HEK293 (cell line): ENCODE results near the gene TMEM92.

Experiments used
- CTCF ChIA-PET: fragments of 350-600 bp; formaldehyde crosslinking; extraction: SDS; loops from one replicate; lab custom pipeline; 2021; ENCODE audit warnings: antibody characterized with exemption; lab: Yijun Ruan, JAX
- POLR2A ChIA-PET: fragments of 300-600 bp; formaldehyde crosslinking; extraction: SDS; loops from one replicate; lab custom pipeline; 2020; ENCODE audit warnings: antibody characterized with exemption, inconsistent platforms; lab: Yijun Ruan, JAX
- H3K27ac ChIP-seq: fragments of 200-500 bp; sonication (Bioruptor generic); 2 replicates; pipeline ENCODE4 v1.5.1; 2014; ENCODE audit warnings: low read depth, low read length, control low read depth, inconsistent platforms; ENCODE audit errors: extremely low read depth
- H3K36me3 ChIP-seq, 2 experiments: fragments of 200-500 bp in 1 of 2; sonication (Bioruptor generic) in 1 of 2; 1 replicate in 1 of 2; 2 replicates in 1 of 2; pipeline ENCODE4 v1.5.1; 2014 to 2017; ENCODE audit warnings: inconsistent platforms in 2 of 2, low read length in 2 of 2; ENCODE audit not compliant: control insufficient read depth in 2 of 2, insufficient read depth in 1 of 2
- H3K4me1 ChIP-seq: fragments of 200-500 bp; sonication (Bioruptor generic); 2 replicates; pipeline ENCODE4 v1.5.1; 2014; ENCODE audit warnings: mild to moderate bottlenecking, low read length, inconsistent platforms; ENCODE audit not compliant: control insufficient read depth, insufficient read depth
- H3K4me3 ChIP-seq: 2 replicates; pipeline ENCODE4 v1.5.1; 2011; ENCODE audit warnings: low read depth, mild to moderate bottlenecking, control low read depth, low read length, moderate library complexity
- H3K9me3 ChIP-seq: fragments of 200-500 bp; sonication (Bioruptor generic); 2 replicates; pipeline ENCODE4 v1.5.1; 2014; ENCODE audit warnings: low read depth, low read length, inconsistent platforms; ENCODE audit not compliant: control insufficient read depth, insufficient read depth
- BCL11A ChIP-seq: fragments of 450-650 bp; formaldehyde crosslinking; IDR thresholded peaks from 2 replicates; pipeline ENCODE4 v1.5.1; 2016; ENCODE audit warnings: low read depth, missing biosample characterization, missing genetic modification characterization
- SCRT1 ChIP-seq: fragments of 450-650 bp; formaldehyde crosslinking; IDR thresholded peaks from 2 replicates; pipeline ENCODE4 v1.5.1; 2016; ENCODE audit warnings: missing biosample characterization, missing genetic modification characterization, borderline replicate concordance
- SP2 ChIP-seq: fragments of 450-650 bp; formaldehyde crosslinking; IDR thresholded peaks from 2 replicates; pipeline ENCODE4 v1.5.1; 2016; ENCODE audit warnings: missing biosample characterization, missing genetic modification characterization
- SP7 ChIP-seq: fragments of 450-650 bp; formaldehyde crosslinking; IDR thresholded peaks from 2 replicates; pipeline ENCODE4 v1.5.1; 2016; ENCODE audit warnings: missing biosample characterization, missing genetic modification characterization
- ZBTB20 ChIP-seq: fragments of 450-650 bp; formaldehyde crosslinking; IDR thresholded peaks from 2 replicates; pipeline ENCODE4 v1.5.1; 2016; ENCODE audit warnings: missing biosample characterization, missing genetic modification characterization
- ZBTB21 ChIP-seq: fragments of 450-650 bp; formaldehyde crosslinking; IDR thresholded peaks from 2 replicates; pipeline ENCODE4 v1.5.1; 2017; ENCODE audit warnings: missing biosample characterization, missing genetic modification characterization
- ZNF155 ChIP-seq: fragments of 450-650 bp; formaldehyde crosslinking; IDR thresholded peaks from 2 replicates; pipeline ENCODE4 v1.5.1; 2016; ENCODE audit warnings: missing biosample characterization, missing genetic modification characterization
- ZNF16 ChIP-seq: fragments of 450-650 bp; formaldehyde crosslinking; IDR thresholded peaks from 2 replicates; pipeline ENCODE4 v1.5.1; 2016; ENCODE audit warnings: low read depth, missing biosample characterization, missing genetic modification characterization
- ZNF19 ChIP-seq: fragments of 450-650 bp; formaldehyde crosslinking; IDR thresholded peaks from 2 replicates; pipeline ENCODE4; 2016; ENCODE audit warnings: missing biosample characterization, missing genetic modification characterization, low read depth
- ZNF266 ChIP-seq: fragments of 450-650 bp; formaldehyde crosslinking; IDR thresholded peaks from 2 replicates; pipeline ENCODE4 v1.5.1; 2016; ENCODE audit warnings: missing biosample characterization, missing genetic modification characterization, low read depth
- ZNF501 ChIP-seq: fragments of 450-650 bp; formaldehyde crosslinking; IDR thresholded peaks from 2 replicates; pipeline ENCODE4 v1.5.1; 2016; ENCODE audit warnings: missing biosample characterization, missing genetic modification characterization
- ZNF571 ChIP-seq: fragments of 450-650 bp; formaldehyde crosslinking; IDR thresholded peaks from 2 replicates; pipeline ENCODE4 v1.5.0; 2017; ENCODE audit warnings: missing biosample characterization, missing genetic modification characterization
- ZXDB ChIP-seq: fragments of 450-650 bp; formaldehyde crosslinking; IDR thresholded peaks from 2 replicates; pipeline ENCODE4 v1.5.1; 2016; ENCODE audit warnings: missing biosample characterization, missing genetic modification characterization
- TF ChIP-seq, protein P1 (sequence below): fragments of 450-650 bp; formaldehyde crosslinking; IDR thresholded peaks from 2 replicates; pipeline ENCODE4 v1.5.1; 2016; ENCODE audit warnings: missing biosample characterization, missing genetic modification characterization, low read depth
- TF ChIP-seq, protein P2 (sequence below): fragments of 450-650 bp; formaldehyde crosslinking; IDR thresholded peaks from 2 replicates; pipeline ENCODE4 v1.5.1; 2017; ENCODE audit warnings: missing biosample characterization, missing genetic modification characterization
- TF ChIP-seq, protein P3 (sequence below): fragments of 450-650 bp; formaldehyde crosslinking; IDR thresholded peaks from 2 replicates; pipeline ENCODE4; 2016; ENCODE audit warnings: missing biosample characterization, missing genetic modification characterization
- TF ChIP-seq, protein P4 (sequence below): fragments of 450-650 bp; formaldehyde crosslinking; IDR thresholded peaks from 2 replicates; pipeline ENCODE4 v1.5.1; 2016; ENCODE audit warnings: missing biosample characterization, missing genetic modification characterization
- TF ChIP-seq, protein P5 (sequence below): fragments of 450-650 bp; formaldehyde crosslinking; IDR thresholded peaks from 2 replicates; pipeline ENCODE4 v1.5.1; 2016; ENCODE audit warnings: missing biosample characterization, missing genetic modification characterization
- TF ChIP-seq, protein P6 (sequence below): fragments of 450-650 bp; IDR thresholded peaks from 2 replicates; pipeline ENCODE4 v1.5.1; 2018; ENCODE audit warnings: missing biosample characterization, missing genetic modification characterization
- TF ChIP-seq, protein P7 (sequence below): fragments of 450-650 bp; formaldehyde crosslinking; IDR thresholded peaks from 2 replicates; pipeline ENCODE4 v1.5.1; 2017; ENCODE audit warnings: missing biosample characterization, missing genetic modification characterization

TMEM92 gene

DNA sequence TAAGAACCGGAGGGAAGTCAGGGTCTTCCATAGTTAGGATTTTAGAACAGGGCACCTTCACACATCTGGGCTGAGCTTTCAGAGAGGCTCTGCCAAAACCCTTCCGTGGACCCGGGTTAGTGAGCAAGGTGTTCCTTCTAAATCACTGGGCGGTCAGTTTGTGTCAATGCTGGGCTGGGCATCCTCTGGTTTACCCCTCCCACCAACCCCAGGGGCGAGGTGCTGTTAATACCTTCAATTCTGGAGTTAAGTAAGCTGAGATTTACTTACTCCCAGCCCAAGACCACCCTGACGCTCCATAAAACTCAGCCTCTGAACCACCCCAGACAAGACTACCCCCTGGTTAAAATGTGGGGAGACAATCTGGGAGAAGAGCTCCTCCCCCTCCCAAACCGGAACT is 1.0 kb downstream of the TMEM92 start:
- POLR2A ChIA-PET = interaction anchor here (2.0 kb wide), 1 partner anchor 75 kb away, joined by 9 read pairs; no protein-coding TSS in a partner anchor
- H3K36me3 ChIP-seq = no peaks in the 10 kb centered on the region
- TF ChIP-seq ZBTB20 (tag by site-specific recombination) (no peak), SCRT1 (tag by site-specific recombination) (no peak), ZNF19 (tag by site-specific recombination) (no peak), ZNF571 (tag by site-specific recombination) (no peak), ZNF16 (no peak), ZNF155 (no peak), BCL11A (no peak), ZNF501 (tag by site-specific recombination) (no peak), SP7 (tag by site-specific recombination) (no peak), ZNF266 (tag by site-specific recombination) (no peak), ZXDB (tag by site-specific recombination) (no peak)
- TF ChIP-seq, protein P1, sequence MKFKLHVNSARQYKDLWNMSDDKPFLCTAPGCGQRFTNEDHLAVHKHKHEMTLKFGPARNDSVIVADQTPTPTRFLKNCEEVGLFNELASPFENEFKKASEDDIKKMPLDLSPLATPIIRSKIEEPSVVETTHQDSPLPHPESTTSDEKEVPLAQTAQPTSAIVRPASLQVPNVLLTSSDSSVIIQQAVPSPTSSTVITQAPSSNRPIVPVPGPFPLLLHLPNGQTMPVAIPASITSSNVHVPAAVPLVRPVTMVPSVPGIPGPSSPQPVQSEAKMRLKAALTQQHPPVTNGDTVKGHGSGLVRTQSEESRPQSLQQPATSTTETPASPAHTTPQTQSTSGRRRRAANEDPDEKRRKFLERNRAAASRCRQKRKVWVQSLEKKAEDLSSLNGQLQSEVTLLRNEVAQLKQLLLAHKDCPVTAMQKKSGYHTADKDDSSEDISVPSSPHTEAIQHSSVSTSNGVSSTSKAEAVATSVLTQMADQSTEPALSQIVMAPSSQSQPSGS (tag by site-specific recombination) = no peak
- TF ChIP-seq, protein P2, sequence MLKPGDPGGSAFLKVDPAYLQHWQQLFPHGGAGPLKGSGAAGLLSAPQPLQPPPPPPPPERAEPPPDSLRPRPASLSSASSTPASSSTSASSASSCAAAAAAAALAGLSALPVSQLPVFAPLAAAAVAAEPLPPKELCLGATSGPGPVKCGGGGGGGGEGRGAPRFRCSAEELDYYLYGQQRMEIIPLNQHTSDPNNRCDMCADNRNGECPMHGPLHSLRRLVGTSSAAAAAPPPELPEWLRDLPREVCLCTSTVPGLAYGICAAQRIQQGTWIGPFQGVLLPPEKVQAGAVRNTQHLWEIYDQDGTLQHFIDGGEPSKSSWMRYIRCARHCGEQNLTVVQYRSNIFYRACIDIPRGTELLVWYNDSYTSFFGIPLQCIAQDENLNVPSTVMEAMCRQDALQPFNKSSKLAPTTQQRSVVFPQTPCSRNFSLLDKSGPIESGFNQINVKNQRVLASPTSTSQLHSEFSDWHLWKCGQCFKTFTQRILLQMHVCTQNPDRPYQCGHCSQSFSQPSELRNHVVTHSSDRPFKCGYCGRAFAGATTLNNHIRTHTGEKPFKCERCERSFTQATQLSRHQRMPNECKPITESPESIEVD (tag by site-specific recombination) = no peak
- TF ChIP-seq, protein P3, sequence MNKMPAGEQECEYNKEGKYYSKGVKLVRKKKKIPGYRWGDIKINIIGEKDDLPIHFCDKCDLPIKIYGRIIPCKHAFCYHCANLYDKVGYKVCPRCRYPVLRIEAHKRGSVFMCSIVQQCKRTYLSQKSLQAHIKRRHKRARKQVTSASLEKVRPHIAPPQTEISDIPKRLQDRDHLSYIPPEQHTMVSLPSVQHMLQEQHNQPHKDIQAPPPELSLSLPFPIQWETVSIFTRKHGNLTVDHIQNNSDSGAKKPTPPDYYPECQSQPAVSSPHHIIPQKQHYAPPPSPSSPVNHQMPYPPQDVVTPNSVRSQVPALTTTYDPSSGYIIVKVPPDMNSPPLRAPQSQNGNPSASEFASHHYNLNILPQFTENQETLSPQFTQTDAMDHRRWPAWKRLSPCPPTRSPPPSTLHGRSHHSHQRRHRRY (tag by site-specific recombination) = no peak
- TF ChIP-seq, protein P4, sequence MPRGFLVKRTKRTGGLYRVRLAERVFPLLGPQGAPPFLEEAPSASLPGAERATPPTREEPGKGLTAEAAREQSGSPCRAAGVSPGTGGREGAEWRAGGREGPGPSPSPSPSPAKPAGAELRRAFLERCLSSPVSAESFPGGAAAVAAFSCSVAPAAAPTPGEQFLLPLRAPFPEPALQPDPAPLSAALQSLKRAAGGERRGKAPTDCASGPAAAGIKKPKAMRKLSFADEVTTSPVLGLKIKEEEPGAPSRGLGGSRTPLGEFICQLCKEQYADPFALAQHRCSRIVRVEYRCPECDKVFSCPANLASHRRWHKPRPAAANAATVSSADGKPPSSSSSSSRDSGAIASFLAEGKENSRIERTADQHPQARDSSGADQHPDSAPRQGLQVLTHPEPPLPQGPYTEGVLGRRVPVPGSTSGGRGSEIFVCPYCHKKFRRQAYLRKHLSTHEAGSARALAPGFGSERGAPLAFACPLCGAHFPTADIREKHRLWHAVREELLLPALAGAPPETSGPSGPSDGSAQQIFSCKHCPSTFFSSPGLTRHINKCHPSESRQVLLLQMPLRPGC (tag by site-specific recombination) = no peak
- TF ChIP-seq, protein P5, sequence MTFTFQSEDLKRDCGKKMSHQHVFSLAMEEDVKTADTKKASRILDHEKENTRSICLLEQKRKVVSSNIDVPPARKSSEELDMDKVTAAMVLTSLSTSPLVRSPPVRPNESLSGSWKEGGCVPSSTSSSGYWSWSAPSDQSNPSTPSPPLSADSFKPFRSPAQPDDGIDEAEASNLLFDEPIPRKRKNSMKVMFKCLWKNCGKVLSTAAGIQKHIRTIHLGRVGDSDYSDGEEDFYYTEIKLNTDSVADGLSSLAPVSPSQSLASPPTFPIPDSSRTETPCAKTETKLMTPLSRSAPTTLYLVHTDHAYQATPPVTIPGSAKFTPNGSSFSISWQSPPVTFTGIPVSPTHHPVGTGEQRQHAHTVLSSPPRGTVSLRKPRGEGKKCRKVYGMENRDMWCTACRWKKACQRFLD (tag by site-specific recombination) = no peak
- TF ChIP-seq, all 188 proteins: peak for 0
- Histone ChIP-seq H3K4me3 (no peak overlapping the region), H3K4me1 (no peaks in the 10 kb centered on the region; the same call in 1 of the 2 replicates), H3K27ac (no peak overlapping the region), H3K9me3 (no peaks in the 10 kb centered on the region)
- CTCF ChIA-PET = interaction anchor here (0.5 to 21.9 kb wide), 11 partner anchors 10 to 404 kb away, joined by 3 to 487 read pairs (median 5); partner anchors contain the start of genes COL1A1 and SGCA

DNA sequence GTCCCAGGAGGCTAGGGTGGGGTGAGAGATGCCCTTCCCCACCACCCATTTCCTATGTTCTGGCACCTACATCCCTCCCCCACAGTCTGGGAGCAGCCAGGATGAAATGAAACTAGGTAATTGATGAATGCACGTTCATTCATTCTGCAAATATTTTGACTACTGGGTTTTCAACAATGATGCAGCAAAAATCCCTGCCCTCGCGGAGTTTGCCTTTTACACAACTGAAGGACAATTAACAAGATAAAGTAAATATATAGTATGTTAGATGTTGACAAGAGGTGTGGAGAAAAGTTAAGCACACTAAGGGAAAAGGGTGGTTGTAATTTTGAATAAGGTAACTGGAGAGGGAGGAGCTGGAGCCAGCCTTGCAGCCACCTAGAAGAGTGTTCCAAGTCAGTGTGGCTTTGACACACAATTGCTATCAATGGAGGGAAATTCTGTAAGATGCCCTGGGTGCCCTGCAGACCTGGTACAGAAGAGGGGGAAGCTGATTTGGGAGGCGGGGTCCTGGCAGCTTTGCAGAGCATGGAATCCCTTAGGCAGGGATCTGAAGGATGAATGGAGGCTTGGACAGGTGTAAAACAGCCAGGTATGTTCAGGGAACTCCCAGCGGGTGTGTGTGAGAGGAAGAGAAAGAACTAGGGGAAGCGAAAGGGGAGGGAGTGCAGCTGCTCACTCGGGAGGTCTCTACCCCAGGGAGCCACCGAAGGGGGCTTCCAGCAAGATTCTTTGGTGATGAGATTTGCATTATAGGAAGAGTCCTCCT is 2.5 kb downstream of the TMEM92 start:
- Histone ChIP-seq H3K4me1 (no peaks in the 10 kb centered on the region; the same call in 1 of the 2 replicates), H3K4me3 (no peak overlapping the region), H3K36me3 (no peaks in the 10 kb centered on the region), H3K9me3 (no peaks in the 10 kb centered on the region), H3K27ac (no peak overlapping the region)
- ChIA-PET POLR2A (no interaction called here), CTCF (interaction anchor here (0.7 to 21.9 kb wide), 11 partner anchors 16 to 279 kb away, joined by 3 to 487 read pairs (median 3); partner anchors contain the start of genes COL1A1 and SGCA)
- TF ChIP-seq ZBTB21 (no peak), SP2 (tag by site-specific recombination) (no peak), SP7 (tag by site-specific recombination) (no peak)
- TF ChIP-seq, protein P6, sequence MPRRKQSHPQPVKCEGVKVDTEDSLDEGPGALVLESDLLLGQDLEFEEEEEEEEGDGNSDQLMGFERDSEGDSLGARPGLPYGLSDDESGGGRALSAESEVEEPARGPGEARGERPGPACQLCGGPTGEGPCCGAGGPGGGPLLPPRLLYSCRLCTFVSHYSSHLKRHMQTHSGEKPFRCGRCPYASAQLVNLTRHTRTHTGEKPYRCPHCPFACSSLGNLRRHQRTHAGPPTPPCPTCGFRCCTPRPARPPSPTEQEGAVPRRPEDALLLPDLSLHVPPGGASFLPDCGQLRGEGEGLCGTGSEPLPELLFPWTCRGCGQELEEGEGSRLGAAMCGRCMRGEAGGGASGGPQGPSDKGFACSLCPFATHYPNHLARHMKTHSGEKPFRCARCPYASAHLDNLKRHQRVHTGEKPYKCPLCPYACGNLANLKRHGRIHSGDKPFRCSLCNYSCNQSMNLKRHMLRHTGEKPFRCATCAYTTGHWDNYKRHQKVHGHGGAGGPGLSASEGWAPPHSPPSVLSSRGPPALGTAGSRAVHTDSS (tag by site-specific recombination) = no peak
- TF ChIP-seq, protein P7, sequence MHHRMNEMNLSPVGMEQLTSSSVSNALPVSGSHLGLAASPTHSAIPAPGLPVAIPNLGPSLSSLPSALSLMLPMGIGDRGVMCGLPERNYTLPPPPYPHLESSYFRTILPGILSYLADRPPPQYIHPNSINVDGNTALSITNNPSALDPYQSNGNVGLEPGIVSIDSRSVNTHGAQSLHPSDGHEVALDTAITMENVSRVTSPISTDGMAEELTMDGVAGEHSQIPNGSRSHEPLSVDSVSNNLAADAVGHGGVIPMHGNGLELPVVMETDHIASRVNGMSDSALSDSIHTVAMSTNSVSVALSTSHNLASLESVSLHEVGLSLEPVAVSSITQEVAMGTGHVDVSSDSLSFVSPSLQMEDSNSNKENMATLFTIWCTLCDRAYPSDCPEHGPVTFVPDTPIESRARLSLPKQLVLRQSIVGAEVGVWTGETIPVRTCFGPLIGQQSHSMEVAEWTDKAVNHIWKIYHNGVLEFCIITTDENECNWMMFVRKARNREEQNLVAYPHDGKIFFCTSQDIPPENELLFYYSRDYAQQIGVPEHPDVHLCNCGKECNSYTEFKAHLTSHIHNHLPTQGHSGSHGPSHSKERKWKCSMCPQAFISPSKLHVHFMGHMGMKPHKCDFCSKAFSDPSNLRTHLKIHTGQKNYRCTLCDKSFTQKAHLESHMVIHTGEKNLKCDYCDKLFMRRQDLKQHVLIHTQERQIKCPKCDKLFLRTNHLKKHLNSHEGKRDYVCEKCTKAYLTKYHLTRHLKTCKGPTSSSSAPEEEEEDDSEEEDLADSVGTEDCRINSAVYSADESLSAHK (tag by site-specific recombination) = no peak
